Ishikawa (cell line): ENCODE data around the gene CYB5R4.

ENCODE experiments used
- CEBPB ChIP-seq: IDR thresholded peaks from 2 replicates; pipeline ENCODE4 v1.6.1; 2012
- CREB1 ChIP-seq: IDR thresholded peaks from 2 replicates; pipeline ENCODE4 v1.6.1; 2012; ENCODE audit warnings: low read depth
- EGR1 ChIP-seq: IDR thresholded peaks from 2 replicates; pipeline ENCODE4 v1.6.1; 2012
- EP300 ChIP-seq: IDR thresholded peaks from 2 replicates; pipeline ENCODE4 v1.6.1; 2012; ENCODE audit warnings: borderline replicate concordance
- FOXM1 ChIP-seq: IDR thresholded peaks from 2 replicates; pipeline ENCODE4 v1.6.1; 2012; ENCODE audit warnings: low read depth, borderline replicate concordance
- NFIC ChIP-seq: IDR thresholded peaks from 2 replicates; pipeline ENCODE4 v1.6.1; 2012
- RAD21 ChIP-seq: IDR thresholded peaks from 2 replicates; pipeline ENCODE4 v1.6.1; 2012; ENCODE audit warnings: low read depth
- TCF12 ChIP-seq: IDR thresholded peaks from 2 replicates; pipeline ENCODE4 v1.6.1; 2012; ENCODE audit warnings: low read depth
- TEAD4 ChIP-seq: IDR thresholded peaks from 2 replicates; pipeline ENCODE4 v1.6.1; 2012
- YY1 ChIP-seq: IDR thresholded peaks from 2 replicates; pipeline ENCODE4 v1.6.1; 2012; ENCODE audit warnings: low read depth
- ZBTB7A ChIP-seq: IDR thresholded peaks from 2 replicates; pipeline ENCODE4 v1.6.1; 2012; ENCODE audit warnings: low read depth
- TF ChIP-seq, protein P1 (sequence below): IDR thresholded peaks from 2 replicates; pipeline ENCODE4 v1.6.1; 2012; ENCODE audit warnings: low read depth, mild to moderate bottlenecking
- TF ChIP-seq, protein P2 (sequence below): IDR thresholded peaks from 2 replicates; pipeline ENCODE4 v1.6.1; 2012

DNA sequence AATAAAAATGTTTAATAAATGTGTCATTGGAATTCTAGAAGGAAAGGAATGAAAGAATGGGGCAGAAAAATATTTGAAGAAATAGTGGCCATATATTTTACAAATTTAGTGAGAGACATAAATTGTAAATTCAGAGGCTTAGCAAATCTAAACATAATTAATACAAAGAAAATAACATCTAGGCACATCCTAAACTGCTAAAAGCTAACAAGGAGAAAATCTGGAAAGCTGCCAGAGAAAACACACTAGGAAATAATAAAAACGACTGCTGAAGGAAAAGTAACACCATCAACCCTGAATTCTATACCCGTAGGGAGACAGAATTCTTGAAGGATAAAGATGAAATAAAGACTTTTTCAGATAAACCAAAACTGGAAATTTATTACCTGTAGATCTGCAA lies 23.8 kb downstream of the CYB5R4 start:
- TF ChIP-seq, protein P1, sequence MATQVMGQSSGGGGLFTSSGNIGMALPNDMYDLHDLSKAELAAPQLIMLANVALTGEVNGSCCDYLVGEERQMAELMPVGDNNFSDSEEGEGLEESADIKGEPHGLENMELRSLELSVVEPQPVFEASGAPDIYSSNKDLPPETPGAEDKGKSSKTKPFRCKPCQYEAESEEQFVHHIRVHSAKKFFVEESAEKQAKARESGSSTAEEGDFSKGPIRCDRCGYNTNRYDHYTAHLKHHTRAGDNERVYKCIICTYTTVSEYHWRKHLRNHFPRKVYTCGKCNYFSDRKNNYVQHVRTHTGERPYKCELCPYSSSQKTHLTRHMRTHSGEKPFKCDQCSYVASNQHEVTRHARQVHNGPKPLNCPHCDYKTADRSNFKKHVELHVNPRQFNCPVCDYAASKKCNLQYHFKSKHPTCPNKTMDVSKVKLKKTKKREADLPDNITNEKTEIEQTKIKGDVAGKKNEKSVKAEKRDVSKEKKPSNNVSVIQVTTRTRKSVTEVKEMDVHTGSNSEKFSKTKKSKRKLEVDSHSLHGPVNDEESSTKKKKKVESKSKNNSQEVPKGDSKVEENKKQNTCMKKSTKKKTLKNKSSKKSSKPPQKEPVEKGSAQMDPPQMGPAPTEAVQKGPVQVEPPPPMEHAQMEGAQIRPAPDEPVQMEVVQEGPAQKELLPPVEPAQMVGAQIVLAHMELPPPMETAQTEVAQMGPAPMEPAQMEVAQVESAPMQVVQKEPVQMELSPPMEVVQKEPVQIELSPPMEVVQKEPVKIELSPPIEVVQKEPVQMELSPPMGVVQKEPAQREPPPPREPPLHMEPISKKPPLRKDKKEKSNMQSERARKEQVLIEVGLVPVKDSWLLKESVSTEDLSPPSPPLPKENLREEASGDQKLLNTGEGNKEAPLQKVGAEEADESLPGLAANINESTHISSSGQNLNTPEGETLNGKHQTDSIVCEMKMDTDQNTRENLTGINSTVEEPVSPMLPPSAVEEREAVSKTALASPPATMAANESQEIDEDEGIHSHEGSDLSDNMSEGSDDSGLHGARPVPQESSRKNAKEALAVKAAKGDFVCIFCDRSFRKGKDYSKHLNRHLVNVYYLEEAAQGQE, result no peak
- TF ChIP-seq YY1 (no peak), CEBPB (no peak), EP300 (no peak), ZBTB7A (no peak), TCF12 (no peak), RAD21 (no peak), EGR1 (no peak), TEAD4 (no peak), NFIC (no peak), CREB1 (no peak), FOXM1 (no peak)
- TF ChIP-seq, protein P2, sequence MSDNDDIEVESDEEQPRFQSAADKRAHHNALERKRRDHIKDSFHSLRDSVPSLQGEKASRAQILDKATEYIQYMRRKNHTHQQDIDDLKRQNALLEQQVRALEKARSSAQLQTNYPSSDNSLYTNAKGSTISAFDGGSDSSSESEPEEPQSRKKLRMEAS, result no peak
